Ovary (tissue), 9 donors: ENCODE measurements around the gene ZNF99. TPM values are rescaled to one million over a fixed set of nuclear protein-coding genes. Genes with fewer than 3 reads are reported as not detected.
"Not testable (repeated sequence)": the region's sequence is repeated elsewhere in the genome, so short reads cannot be mapped to it uniquely, and the experiment has no call there.

ENCODE experiments used
- DNase-seq, 5 donors: peaks; one replicate each; pipeline ENCODE4 v3.0.0-alpha.2; 2019 to 2020
- H3K27ac ChIP-seq, 2 donors: fragments of 200-600 bp; one replicate each; pipeline versions ENCODE4 v1.5.1 to v1.8.0; 2019 to 2022
- H3K27me3 ChIP-seq: fragments of 200-600 bp; one replicate; pipeline ENCODE4 v1.8.0; 2022
- H3K36me3 ChIP-seq: fragments of 200-600 bp; sonication (generic); one replicate; pipeline ENCODE4 v1.5.1; 2019
- H3K4me1 ChIP-seq: one replicate; pipeline ENCODE4 v1.8.1; 2013; ENCODE audit warnings: mild to moderate bottlenecking, moderate library complexity; ENCODE audit not compliant: insufficient read depth
- H3K4me3 ChIP-seq: fragments of 200-600 bp; sonication (generic); one replicate; pipeline ENCODE4 v1.5.1; 2017
- H3K9me3 ChIP-seq, 2 donors: fragments of 200-600 bp in 1 of 2; sonication (generic) in 1 of 2; one replicate each; pipeline versions ENCODE4 v1.5.1 to v1.8.1; 2013 to 2019; ENCODE audit warnings: mild to moderate bottlenecking in 1 of 2, moderate library complexity in 1 of 2
- CTCF ChIP-seq, 3 donors: fragments of 450-650 bp in 2 of 3; fragments of 200-600 bp in 1 of 3; IDR thresholded peaks; one replicate each; pipeline versions ENCODE4 v1.5.1 to v1.8.0; 2016 to 2022; ENCODE audit warnings: antibody characterized with exemption in 3 of 3, mild to moderate bottlenecking in 1 of 3
- EP300 ChIP-seq: sonication (generic); formaldehyde crosslinking; IDR thresholded peaks from one replicate; pipeline ENCODE4 v1.6.1; 2017; ENCODE audit warnings: antibody characterized with exemption
- POLR2A ChIP-seq: fragments of 450-650 bp; IDR thresholded peaks from one replicate; pipeline ENCODE4 v1.6.1; 2017; ENCODE audit warnings: antibody characterized with exemption, mild to moderate bottlenecking, moderate library complexity
- WGBS, 3 donors: extraction: QIAGEN DNeasy Blood & Tissue Kit in 1 of 3; methylation state at CpG; one replicate each; pipeline versions ENCODE4 v1.1.5 to v1.1.7; 2013 to 2017; 5-methylcytosine and 5-hydroxymethylcytosine counted together
- intact Hi-C, 4 donors: fragments of 100-400 bp; cut with DNase I; formaldehyde crosslinking; loops; one replicate each; pipeline versions ENCODE4 v1.11.0 to v1.15.1; 2022 to 2023
- polyA plus RNA-seq, 2 donors: library from polyadenylated mRNA; stranded (reverse); fragments of 200-250 nt in 1 of 2; fragments of 350-450 nt in 1 of 2; fragmentation: Illumina TruSeq in 1 of 2; extraction: RNeasy Lipid Tissue Mini Kit (QIAGEN cat#74804) in 1 of 2; gene quantifications; one replicate each; pipeline ENCODE4 v1.2.3, GENCODE V29; 2013 to 2014
- total RNA-seq, 7 donors: library from RNA; depleted of rRNA in 2 of 7; stranded (reverse); fragments of >200 nt in 2 of 7; fragmentation: NEBNext Ultra II Directional in 3 of 7; extraction: Animal tissue kit (Norgen Biotek cat#: 25700) in 3 of 7; gene quantifications; one replicate each; pipeline versions ENCODE4 v1.1.0 to v1.2.4, GENCODE V29; 2016 to 2023
- donor health status: DM: no; HTN: no; CAD: no; lungs with moderate emphysema.
- donor health status: DM: no; HTN: no; CAD: no.
- donor health status: Bipolar disorder and iron deficiency.
- donor health status: DM: yes; HTN: yes; CAD: no.
- donor health status: DM: no; HTN: no; CAD: no.
- donor health status: DM: yes; HTN: yes; CAD: no.

Gene ZNF99
- total and polyA plus RNA-seq, 9 donors: 0.03 to 0.52 (median 0.27) TPM; not detected in 1

GRCh38 chr19:22807061-22807835, 23.3 kb upstream of the ZNF99 start:
- 3 to 7% (median 7%) methylated on average over 48 to 72 of the region's 72 CpGs for WGBS, 3 donors
- Histone ChIP-seq H3K4me3 (no peak overlapping the region), H3K27me3 (no peaks in the 10 kb centered on the region), H3K27ac (no peak overlapping the region), H3K9me3 (peaks cover 0 to 7% of the 10 kb centered on the region in 2 donors), H3K36me3 (no peaks in the 10 kb centered on the region), H3K4me1 (no peaks in the 10 kb centered on the region)
- intact Hi-C loops: no loop called here
- DNase-seq: no peak
- TF ChIP-seq EP300 (no peak), CTCF (IDR thresholded peaks at IDR 0.05) (no peak), POLR2A (no peak)

DNA sequence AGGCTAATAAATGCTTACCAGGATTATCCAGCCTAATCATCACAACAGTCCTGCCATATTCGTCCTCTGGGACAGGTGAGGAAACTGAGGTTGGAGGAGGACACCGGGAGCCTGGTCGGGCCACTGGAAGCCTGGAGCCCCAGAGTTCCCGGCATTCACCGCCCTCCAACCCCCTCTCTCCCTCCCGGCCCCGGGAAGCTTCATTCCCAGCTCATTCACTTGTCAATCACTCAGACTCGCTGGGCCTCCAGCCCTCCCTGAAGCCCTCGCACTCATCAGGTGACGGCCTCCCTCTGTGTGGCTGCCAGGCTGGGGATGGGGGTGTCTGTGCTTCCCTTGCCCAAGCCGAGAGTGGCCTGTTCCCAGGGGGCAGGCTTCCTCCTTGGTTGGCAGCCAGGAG, 22.5 kb upstream of the ZNF99 start:
- TF ChIP-seq POLR2A (no peak), CTCF (IDR thresholded peaks at IDR 0.05) (no peak), EP300 (no peak)
- intact Hi-C loops: no loop called here
- H3K9me3 ChIP-seq: peaks cover 0 to 7% of the 10 kb centered on the region in 2 donors
- no peaks in the 10 kb centered on the region for H3K27me3 ChIP-seq
- WGBS, 3 donors: 25 to 30% (median 28%) methylated on average over 11 of the region's 11 CpGs
- H3K36me3 ChIP-seq: no peaks in the 10 kb centered on the region
- DNase-seq: no peak
- H3K4me1 ChIP-seq: no peaks in the 10 kb centered on the region
- H3K4me3 ChIP-seq: no peak overlapping the region
- no peak overlapping the region for H3K27ac ChIP-seq

DNA sequence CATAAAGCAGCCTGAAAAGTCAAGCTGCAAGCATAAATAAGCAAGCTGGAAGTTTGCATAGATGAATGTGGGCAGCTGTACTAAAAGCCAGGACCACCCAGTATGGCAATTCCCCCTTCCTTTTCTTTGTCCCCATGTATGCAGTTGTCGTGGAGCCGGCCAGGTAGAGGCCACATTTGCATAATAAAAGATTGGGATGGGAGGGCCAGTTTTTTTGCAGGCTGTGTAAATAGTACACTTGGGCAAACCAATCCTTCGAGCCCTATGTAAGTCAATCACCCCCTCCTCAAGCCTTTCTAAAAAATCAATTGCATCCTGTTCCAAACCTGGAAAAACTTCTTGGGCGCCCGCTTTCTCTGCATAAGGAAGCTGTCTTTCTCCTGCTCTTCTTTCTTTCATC, 13.1 kb upstream of the ZNF99 start:
- no peak overlapping the region for H3K27ac ChIP-seq
- H3K4me1 ChIP-seq: no peaks in the 10 kb centered on the region
- no peaks in the 10 kb centered on the region for H3K9me3 ChIP-seq
- no peak for DNase-seq
- intact Hi-C loops: no loop called here
- H3K4me3 ChIP-seq: no peak overlapping the region
- no peaks in the 10 kb centered on the region for H3K36me3 ChIP-seq
- TF ChIP-seq CTCF (IDR thresholded peaks at IDR 0.05) (no peak), EP300 (no peak), POLR2A (no peak)
- H3K27me3 ChIP-seq: no peaks in the 10 kb centered on the region
- 33 to 50% (median 45%) methylated on average over 5 of the region's 5 CpGs for WGBS, 3 donors

GRCh38 chr19:22792863-22793262, 8.9 kb upstream of the ZNF99 start:
- WGBS, 3 donors: 89 to 93% (median 90%) methylated on average over 4 of the region's 4 CpGs
- intact Hi-C loops: not testable (repeated sequence)

GRCh38 chr19:22735911-22736645, 47.9 kb downstream of the ZNF99 start:
- no peak for DNase-seq
- Histone ChIP-seq H3K4me3 (no peak overlapping the region), H3K36me3 (no peaks in the 10 kb centered on the region), H3K27ac (no peak overlapping the region), H3K9me3 (peaks cover 0 to 5% of the 10 kb centered on the region in 2 donors), H3K4me1 (no peaks in the 10 kb centered on the region), H3K27me3 (no peaks in the 10 kb centered on the region)
- 78 to 86% (median 82%) methylated on average over 4 of the region's 4 CpGs for WGBS, 3 donors
- TF ChIP-seq CTCF (IDR thresholded peaks at IDR 0.05): no peak
- TF ChIP-seq EP300: no peak
- no peak for TF ChIP-seq POLR2A
- intact Hi-C loops: no loop called here

More at GRCh38 chr19:22792863-22793262, 8.9 kb upstream of the ZNF99 start:
- not testable (repeated sequence) for H3K36me3 ChIP-seq, H3K9me3 ChIP-seq, H3K4me3 ChIP-seq, DNase-seq, H3K4me1 ChIP-seq, H3K27ac ChIP-seq, H3K27me3 ChIP-seq
